K562 (cell line): ENCODE results near the gene SLC24A3. TPM values are rescaled to one million over a fixed set of nuclear protein-coding genes. Genes with fewer than 3 reads are reported as not detected.

Source experiments
- ATAC-seq: fragments of 200-7000 bp; cut with Tn5 transposase; 3 replicates; pipeline ENCODE4 v1.9.1; 2020; ENCODE audit warnings: moderate library complexity
- BruUV-seq: library from RNA; stranded (reverse); fragments of 400-500 nt; replicated peaks from 2 replicates; lab custom pipeline; 2021; lab: Mats Ljungman, UMichigan
- CTCF ChIA-PET: fragments of 300-600 bp; formaldehyde crosslinking; extraction: SDS; loops from one replicate; lab custom pipeline; 2021; ENCODE audit warnings: low intra/inter-chr PET ratio; lab: Yijun Ruan, JAX
- POLR2A ChIA-PET: fragments of 300-600, 350-650 bp; sonication (Branson Sonifier 250); formaldehyde crosslinking; extraction: SDS; loops from one replicate; lab custom pipeline; 2021; ENCODE audit warnings: antibody characterized with exemption, inconsistent platforms; lab: Yijun Ruan, JAX
- DNase-seq, 4 experiments: peaks; one replicate each; pipeline versions ENCODE4 v3.0.0 to v3.0.0-alpha.2; 2011 to 2018; ENCODE audit warnings: low spot score in 3 of 4, mixed read lengths in 3 of 4; ENCODE audit errors: extremely low read depth in 1 of 4
- FAIRE-seq: peaks from 2 replicates; lab custom pipeline; 2011; peaks lifted over from hg19 to GRCh38; lab: Jason Lieb, UNC
- H2AFZ ChIP-seq: 2 replicates; pipeline ENCODE4 v1.6.0; 2011; ENCODE audit warnings: low read depth, low read length, control low read depth, inconsistent platforms
- H3K27ac ChIP-seq: fragments of 200-600 bp; 3 replicates; pipeline ENCODE4 v1.8.0; 2011; ENCODE audit warnings: low read depth, mild to moderate bottlenecking, control low read depth, inconsistent platforms, low read length, moderate library complexity, mixed read lengths; ENCODE audit errors: extremely low read depth
- H3K27me3 ChIP-seq, 2 experiments: fragments of 300-600 bp in 1 of 2; 2 replicates in 1 of 2; 3 replicates in 1 of 2; pipeline versions ENCODE4 v1.6.0 to v1.8.0; 2011; ENCODE audit warnings: inconsistent platforms in 2 of 2, low read length in 2 of 2, mild to moderate bottlenecking in 1 of 2, mixed read lengths in 1 of 2, moderate library complexity in 1 of 2; ENCODE audit not compliant: control insufficient read depth in 2 of 2, insufficient read depth in 2 of 2
- H3K36me3 ChIP-seq: fragments of 300-600 bp; 3 replicates; pipeline ENCODE4 v1.8.0; 2011; ENCODE audit warnings: mild to moderate bottlenecking, low read length, inconsistent platforms; ENCODE audit not compliant: control insufficient read depth, insufficient read depth
- H3K4me1 ChIP-seq, 2 experiments: fragments of 200-600 bp in 1 of 2; replicated peaks in 1 of 2; 2 replicates in 1 of 2; 3 replicates in 1 of 2; pipeline versions ENCODE4 v1.5.1 to v1.8.0; 2011; ENCODE audit warnings: inconsistent platforms in 2 of 2, low read length in 2 of 2, mild to moderate bottlenecking in 1 of 2, mixed read lengths in 1 of 2, moderate library complexity in 1 of 2; ENCODE audit not compliant: control insufficient read depth in 2 of 2, insufficient read depth in 2 of 2
- H3K4me2 ChIP-seq: 2 replicates; pipeline ENCODE4 v1.6.1; 2011; ENCODE audit warnings: low read length, control low read depth, inconsistent platforms, mixed read lengths; ENCODE audit not compliant: insufficient read depth
- H3K4me3 ChIP-seq: fragments of 200-600 bp; sonication (generic), shearing (Covaris generic); 2 replicates; pipeline ENCODE4 v1.5.1; 2016; ENCODE audit warnings: control low read depth, inconsistent platforms
- H3K79me2 ChIP-seq: fragments of 200-600 bp; 3 replicates; pipeline ENCODE4 v1.8.0; 2011; ENCODE audit warnings: low read length, inconsistent platforms; ENCODE audit not compliant: control insufficient read depth, insufficient read depth
- H3K9ac ChIP-seq, 2 experiments: 2 replicates each; pipeline versions ENCODE4 v1.6.0 to v1.6.1; 2011; ENCODE audit warnings: low read depth in 2 of 2, low read length in 2 of 2, control low read depth in 1 of 2, inconsistent platforms in 1 of 2, mild to moderate bottlenecking in 1 of 2, mixed read lengths in 1 of 2; ENCODE audit not compliant: insufficient read depth in 1 of 2
- H3K9me1 ChIP-seq: one replicate; pipeline ENCODE4 v1.6.0; 2011; ENCODE audit warnings: inconsistent platforms, mild to moderate bottlenecking, low read length, moderate library complexity; ENCODE audit not compliant: control insufficient read depth, insufficient read depth
- H3K9me3 ChIP-seq: replicated peaks from 2 replicates; pipeline ENCODE4 v1.5.1; 2011; ENCODE audit warnings: low read depth, low read length, inconsistent platforms; ENCODE audit not compliant: control insufficient read depth, insufficient read depth
- H4K20me1 ChIP-seq: replicated peaks from 2 replicates; pipeline ENCODE4 v1.6.1; 2011; ENCODE audit warnings: low read length, inconsistent platforms, mixed read lengths; ENCODE audit not compliant: control insufficient read depth, insufficient read depth
- NRF1 ChIP-seq, 2 experiments: fragments of 450-650 bp; IDR thresholded peaks in 1 of 2; conservative IDR thresholded peaks in 1 of 2; 2 replicates each; pipeline ENCODE4 v1.6.1; 2014; ENCODE audit warnings: mild to moderate bottlenecking in 2 of 2
- POLR2AphosphoS5 ChIP-seq: IDR thresholded peaks from 2 replicates; pipeline ENCODE4 v1.6.1; 2011; ENCODE audit warnings: mild to moderate bottlenecking, low read depth, low read length, moderate library complexity; ENCODE audit not compliant: control insufficient read depth, insufficient read depth
- RAD21 ChIP-seq, 2 experiments: fragments of 250-450 bp in 1 of 2; fragments of 450-650 bp in 1 of 2; sonication (Bioruptor Pico) in 1 of 2; formaldehyde crosslinking in 1 of 2; IDR thresholded peaks in 1 of 2; conservative IDR thresholded peaks in 1 of 2; 2 replicates each; pipeline versions ENCODE4 v1.4.0 to v1.8.0; 2020 to 2022; ENCODE audit warnings: mild to moderate bottlenecking in 2 of 2, moderate library complexity in 1 of 2
- RB1 ChIP-seq: fragments of 450-650 bp; IDR thresholded peaks from 2 replicates; pipeline ENCODE4 v1.6.1; 2017; ENCODE audit warnings: low read depth, mild to moderate bottlenecking
- SMC3 ChIP-seq: conservative IDR thresholded peaks from 2 replicates; pipeline ENCODE4 v1.6.1; 2011; ENCODE audit warnings: low read depth, low read length, improper control_type of control experiment; ENCODE audit not compliant: insufficient read depth
- SNIP1 ChIP-seq: fragments of 450-650 bp; IDR thresholded peaks from 2 replicates; pipeline ENCODE4 v1.7.1; 2017; ENCODE audit warnings: low read depth, mild to moderate bottlenecking
- WGBS: fragments of 100-300 bp; shearing (Covaris generic); methylation state at CpG from one replicate; pipeline ENCODE4 v1.1.6; 2016; ENCODE audit warnings: low coverage, mixed read lengths; ENCODE audit not compliant: insufficient coverage; ENCODE audit errors: missing lambda C conversion rate; 5-methylcytosine and 5-hydroxymethylcytosine counted together
- in situ Hi-C: fragments of 300-500 bp; cut with MboI; formaldehyde crosslinking; loops from 4 replicates; pipeline ENCODE4 v1.15.0; 2018; ENCODE audit warnings: inconsistent platforms, mixed read lengths
- intact Hi-C: fragments of 100-400 bp; cut with micrococcal nuclease; formaldehyde crosslinking; loops from 2 replicates; pipeline ENCODE4 v1.14.2; 2022
- polyA plus RNA-seq, 8 experiments: library from polyadenylated mRNA; depleted of rRNA in 4 of 8; stranded (reverse) in 5 of 8; unstranded in 3 of 8; fragments of >200 nt; fragmentation: Nextera tagmentation in 2 of 8; fragmentation: Illumina TruSeq in 1 of 8; extraction: Ambion mirVana in 2 of 8; extraction: Trizol in 1 of 8; gene quantifications; 2 replicates each; pipeline versions ENCODE4 v1.2.1 to v1.2.3, GENCODE V29; 2011 to 2014; ENCODE audit warnings: inconsistent platforms in 1 of 8, missing spikeins in 1 of 8
- total RNA-seq, 7 experiments: library from RNA; depleted of rRNA in 6 of 7; stranded (reverse); fragments of >200 nt in 6 of 7; fragmentation: Illumina TruSeq in 2 of 7; extraction: Trizol in 2 of 7; gene quantifications; 2 replicates each; pipeline versions ENCODE4 v1.2.1 to v1.2.3, GENCODE V29; 2011 to 2021; ENCODE audit warnings: low replicate concordance in 1 of 7
- TF ChIP-seq, protein P1 (sequence below): fragments of 250-450 bp; sonication (Bioruptor Pico); IDR thresholded peaks from 2 replicates; pipeline ENCODE4 v1.8.0; 2021; ENCODE audit warnings: mild to moderate bottlenecking, moderate library complexity
- TF ChIP-seq, protein P2 (sequence below), 3 experiments: IDR thresholded peaks in 2 of 3; conservative IDR thresholded peaks in 1 of 3; 2 replicates each; pipeline ENCODE4 v1.5.1; 2011 to 2012; ENCODE audit warnings: low read length in 3 of 3, mild to moderate bottlenecking in 3 of 3, control low read depth in 2 of 3, improper control_type of control experiment in 1 of 3, inconsistent platforms in 1 of 3, low read depth in 1 of 3, mixed read lengths in 1 of 3, moderate library complexity in 1 of 3; ENCODE audit not compliant: insufficient read depth in 2 of 3
- TF ChIP-seq, protein P3 (sequence below), 2 experiments: fragments of 450-650 bp; formaldehyde crosslinking in 1 of 2; IDR thresholded peaks; 2 replicates each; pipeline versions ENCODE4 v1.4.0 to v1.6.1; 2014 to 2020; ENCODE audit warnings: mild to moderate bottlenecking in 2 of 2, borderline replicate concordance in 1 of 2, low read depth in 1 of 2

Gene SLC24A3
- total and polyA plus RNA-seq, 9 of the 15 experiments (the other 6 are each of a cell fraction or from before 2014, with no cell fraction given): not detected

DNA sequence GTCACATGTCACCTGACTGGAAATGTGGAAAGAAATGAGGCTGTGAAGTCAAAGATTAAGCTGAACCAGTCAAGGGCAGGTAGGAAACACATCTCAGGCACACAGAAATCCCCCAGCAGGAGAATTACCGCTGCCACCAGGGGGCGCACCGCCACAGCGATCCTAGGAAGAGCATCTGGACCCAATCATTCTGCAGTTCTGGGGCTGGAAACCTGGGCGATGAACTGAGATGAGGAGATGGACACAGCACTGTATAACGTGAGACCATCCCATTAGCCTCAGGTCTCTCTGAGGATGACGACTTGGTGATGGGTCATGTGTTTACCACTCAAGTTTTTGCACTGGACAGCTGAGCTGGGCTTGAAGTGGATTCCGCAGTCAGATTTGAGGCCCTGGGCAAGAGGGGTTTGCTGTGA lies 6.5 kb upstream of the SLC24A3 start:
- FAIRE-seq (peak; percentile 77), ATAC-seq (peak; percentile 80), DNase-seq (peak; percentile 43 to 56 (median 48))
- ChIA-PET POLR2A (no interaction called here), CTCF (interaction anchor here (1.1 to 1.5 kb wide), 3 partner anchors 39 to 456 kb away, joined by 3 to 8 read pairs (median 4); no protein-coding TSS in a partner anchor)
- TF ChIP-seq SNIP1: no peak
- TF ChIP-seq RB1: 0 out of 2 replicates have a peak, but pooled peaks have one; percentile 17
- peak; percentile 53 to 67 for TF ChIP-seq RAD21 (CRISPR knock-in tag; conservative IDR thresholded peaks at IDR 0.05 in 1 of 2, IDR thresholded peaks at IDR 0.05 in 1 of 2)
- TF ChIP-seq, protein P1, sequence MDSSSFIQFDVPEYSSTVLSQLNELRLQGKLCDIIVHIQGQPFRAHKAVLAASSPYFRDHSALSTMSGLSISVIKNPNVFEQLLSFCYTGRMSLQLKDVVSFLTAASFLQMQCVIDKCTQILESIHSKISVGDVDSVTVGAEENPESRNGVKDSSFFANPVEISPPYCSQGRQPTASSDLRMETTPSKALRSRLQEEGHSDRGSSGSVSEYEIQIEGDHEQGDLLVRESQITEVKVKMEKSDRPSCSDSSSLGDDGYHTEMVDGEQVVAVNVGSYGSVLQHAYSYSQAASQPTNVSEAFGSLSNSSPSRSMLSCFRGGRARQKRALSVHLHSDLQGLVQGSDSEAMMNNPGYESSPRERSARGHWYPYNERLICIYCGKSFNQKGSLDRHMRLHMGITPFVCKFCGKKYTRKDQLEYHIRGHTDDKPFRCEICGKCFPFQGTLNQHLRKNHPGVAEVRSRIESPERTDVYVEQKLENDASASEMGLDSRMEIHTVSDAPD (CRISPR knock-in tag): no peak
- TF ChIP-seq, protein P2, sequence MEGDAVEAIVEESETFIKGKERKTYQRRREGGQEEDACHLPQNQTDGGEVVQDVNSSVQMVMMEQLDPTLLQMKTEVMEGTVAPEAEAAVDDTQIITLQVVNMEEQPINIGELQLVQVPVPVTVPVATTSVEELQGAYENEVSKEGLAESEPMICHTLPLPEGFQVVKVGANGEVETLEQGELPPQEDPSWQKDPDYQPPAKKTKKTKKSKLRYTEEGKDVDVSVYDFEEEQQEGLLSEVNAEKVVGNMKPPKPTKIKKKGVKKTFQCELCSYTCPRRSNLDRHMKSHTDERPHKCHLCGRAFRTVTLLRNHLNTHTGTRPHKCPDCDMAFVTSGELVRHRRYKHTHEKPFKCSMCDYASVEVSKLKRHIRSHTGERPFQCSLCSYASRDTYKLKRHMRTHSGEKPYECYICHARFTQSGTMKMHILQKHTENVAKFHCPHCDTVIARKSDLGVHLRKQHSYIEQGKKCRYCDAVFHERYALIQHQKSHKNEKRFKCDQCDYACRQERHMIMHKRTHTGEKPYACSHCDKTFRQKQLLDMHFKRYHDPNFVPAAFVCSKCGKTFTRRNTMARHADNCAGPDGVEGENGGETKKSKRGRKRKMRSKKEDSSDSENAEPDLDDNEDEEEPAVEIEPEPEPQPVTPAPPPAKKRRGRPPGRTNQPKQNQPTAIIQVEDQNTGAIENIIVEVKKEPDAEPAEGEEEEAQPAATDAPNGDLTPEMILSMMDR (IDR thresholded peaks at IDR 0.05 in 2 of 3, conservative IDR thresholded peaks at IDR 0.05 in 1 of 3; ENCODE audit: insufficient read depth in 2 of 3, low read depth in 1 of 3, low read length in 3 of 3): peak; percentile 63 to 80 (median 70)
- TF ChIP-seq, protein P3, sequence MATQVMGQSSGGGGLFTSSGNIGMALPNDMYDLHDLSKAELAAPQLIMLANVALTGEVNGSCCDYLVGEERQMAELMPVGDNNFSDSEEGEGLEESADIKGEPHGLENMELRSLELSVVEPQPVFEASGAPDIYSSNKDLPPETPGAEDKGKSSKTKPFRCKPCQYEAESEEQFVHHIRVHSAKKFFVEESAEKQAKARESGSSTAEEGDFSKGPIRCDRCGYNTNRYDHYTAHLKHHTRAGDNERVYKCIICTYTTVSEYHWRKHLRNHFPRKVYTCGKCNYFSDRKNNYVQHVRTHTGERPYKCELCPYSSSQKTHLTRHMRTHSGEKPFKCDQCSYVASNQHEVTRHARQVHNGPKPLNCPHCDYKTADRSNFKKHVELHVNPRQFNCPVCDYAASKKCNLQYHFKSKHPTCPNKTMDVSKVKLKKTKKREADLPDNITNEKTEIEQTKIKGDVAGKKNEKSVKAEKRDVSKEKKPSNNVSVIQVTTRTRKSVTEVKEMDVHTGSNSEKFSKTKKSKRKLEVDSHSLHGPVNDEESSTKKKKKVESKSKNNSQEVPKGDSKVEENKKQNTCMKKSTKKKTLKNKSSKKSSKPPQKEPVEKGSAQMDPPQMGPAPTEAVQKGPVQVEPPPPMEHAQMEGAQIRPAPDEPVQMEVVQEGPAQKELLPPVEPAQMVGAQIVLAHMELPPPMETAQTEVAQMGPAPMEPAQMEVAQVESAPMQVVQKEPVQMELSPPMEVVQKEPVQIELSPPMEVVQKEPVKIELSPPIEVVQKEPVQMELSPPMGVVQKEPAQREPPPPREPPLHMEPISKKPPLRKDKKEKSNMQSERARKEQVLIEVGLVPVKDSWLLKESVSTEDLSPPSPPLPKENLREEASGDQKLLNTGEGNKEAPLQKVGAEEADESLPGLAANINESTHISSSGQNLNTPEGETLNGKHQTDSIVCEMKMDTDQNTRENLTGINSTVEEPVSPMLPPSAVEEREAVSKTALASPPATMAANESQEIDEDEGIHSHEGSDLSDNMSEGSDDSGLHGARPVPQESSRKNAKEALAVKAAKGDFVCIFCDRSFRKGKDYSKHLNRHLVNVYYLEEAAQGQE (IDR thresholded peaks at IDR 0.05; ENCODE audit: borderline replicate concordance): peak; percentile 52; the same call in 1 of the 2 replicates
- TF ChIP-seq, protein P3 (CRISPR knock-in tag; IDR thresholded peaks at IDR 0.05; ENCODE audit: low read depth): no peak
- peak; percentile 78 for TF ChIP-seq SMC3
- no peak for TF ChIP-seq NRF1 (conservative IDR thresholded peaks at IDR 0.05 in 1 of 2, IDR thresholded peaks at IDR 0.05 in 1 of 2)
- no peak for TF ChIP-seq POLR2AphosphoS5
- intact Hi-C loops (loop anchor here (2.0 kb wide), 2 partner anchors 377 to 457 kb away; no protein-coding TSS in a partner anchor), in situ Hi-C loops (loop anchor here (10.0 to 25.0 kb wide), 2 partner anchors 381 to 459 kb away; no protein-coding TSS in a partner anchor)
- H3K4me2 ChIP-seq: no peak overlapping the region
- BruUV-seq: no TSS peak
- no peak overlapping the region for H2AFZ ChIP-seq
- no peaks in the 10 kb centered on the region for H3K9me1 ChIP-seq
- H3K9ac ChIP-seq: no peak overlapping the region
- H4K20me1 ChIP-seq: no peaks in the 10 kb centered on the region
- 15% methylated on average over 4 of the region's 8 CpGs for WGBS
- H3K9me3 ChIP-seq: no peaks in the 10 kb centered on the region
- no peaks in the 10 kb centered on the region for H3K36me3 ChIP-seq
- H3K27ac ChIP-seq: no peak overlapping the region
- H3K4me1 ChIP-seq: no peaks in the 10 kb centered on the region
- H3K79me2 ChIP-seq: no peaks in the 10 kb centered on the region
- H3K27me3 ChIP-seq: no peaks in the 10 kb centered on the region
- no peak overlapping the region for H3K4me3 ChIP-seq
